Naive thymus-derived CD4-positive, alpha-beta T cell (primary cell): Measurements from ENCODE around the gene HIP1R. TPM values are rescaled to one million over a fixed set of nuclear protein-coding genes. Genes with fewer than 3 reads are reported as not detected.

Experiments
- ATAC-seq: fragments of 150-1000 bp; cut with Tn5 transposase; 2 replicates; pipeline ENCODE4 v1.10.0; 2021; ENCODE audit warnings: mild to moderate bottlenecking, moderate library complexity
- CTCF ChIA-PET: fragments of 350-600 bp; sonication (Branson Sonifier 250); formaldehyde crosslinking; loops from one replicate; lab custom pipeline; 2021; ENCODE audit warnings: antibody characterized with exemption; lab: Charles Lee
- POLR2A ChIA-PET: fragments of 350-600 bp; sonication (Branson Sonifier 250); formaldehyde crosslinking; loops from one replicate; lab custom pipeline; 2021; ENCODE audit warnings: antibody characterized with exemption, inconsistent platforms; lab: Charles Lee
- DNase-seq, 9 donors: peaks; one replicate each; pipeline versions ENCODE4 v3.0.0 to v3.0.0-alpha.2; 2020 to 2022; ENCODE audit warnings: mixed read lengths in 1 of 9
- H3K27ac ChIP-seq: one replicate; pipeline ENCODE4 v1.7.0; 2013; ENCODE audit warnings: mild to moderate bottlenecking, low read depth, low read length, moderate library complexity
- H3K27me3 ChIP-seq, 2 donors: one replicate each; pipeline ENCODE4 v1.7.0; 2013; ENCODE audit warnings: low read length in 2 of 2, mild to moderate bottlenecking in 2 of 2, moderate library complexity in 2 of 2; ENCODE audit not compliant: control insufficient read depth in 2 of 2, insufficient read depth in 2 of 2
- H3K36me3 ChIP-seq, 3 experiments: 1 replicate in 2 of 3; 2 replicates in 1 of 3; pipeline ENCODE4 v1.7.0; 2013; ENCODE audit warnings: low read length in 3 of 3, mild to moderate bottlenecking in 3 of 3, moderate library complexity in 1 of 3; ENCODE audit not compliant: insufficient read depth in 3 of 3, control insufficient read depth in 2 of 3
- H3K4me1 ChIP-seq, 2 donors: one replicate each; pipeline ENCODE4 v1.7.0; 2013; ENCODE audit warnings: low read length in 2 of 2, mild to moderate bottlenecking in 2 of 2, moderate library complexity in 1 of 2; ENCODE audit not compliant: control insufficient read depth in 2 of 2, insufficient read depth in 2 of 2
- H3K4me3 ChIP-seq: 2 replicates; pipeline ENCODE4 v1.7.0; 2013; ENCODE audit warnings: mild to moderate bottlenecking, low read length
- H3K9me3 ChIP-seq, 3 experiments: 1 replicate in 2 of 3; 2 replicates in 1 of 3; pipeline ENCODE4 v1.7.0; 2013; ENCODE audit warnings: low read length in 3 of 3; ENCODE audit not compliant: control insufficient read depth in 2 of 3
- H3K27ac Mint-ChIP-seq, 9 donors: one replicate each; pipeline ENCODE4 v1.8.0; 2020 to 2022; ENCODE audit warnings: mixed read lengths in 9 of 9, mild to moderate bottlenecking in 8 of 9, moderate library complexity in 5 of 9, inconsistent platforms in 2 of 9
- H3K27me3 Mint-ChIP-seq, 5 donors: one replicate each; pipeline ENCODE4 v1.8.0; 2021 to 2022; ENCODE audit warnings: mixed read lengths in 5 of 5, mild to moderate bottlenecking in 1 of 5
- H3K36me3 Mint-ChIP-seq, 5 donors: one replicate each; pipeline ENCODE4 v1.8.0; 2020 to 2022; ENCODE audit warnings: mixed read lengths in 5 of 5, mild to moderate bottlenecking in 3 of 5, inconsistent platforms in 1 of 5
- H3K4me1 Mint-ChIP-seq, 7 donors: one replicate each; pipeline ENCODE4 v1.8.0; 2020 to 2022; ENCODE audit warnings: mixed read lengths in 7 of 7, mild to moderate bottlenecking in 3 of 7, inconsistent platforms in 1 of 7
- H3K4me3 Mint-ChIP-seq, 10 donors: one replicate each; pipeline ENCODE4 v1.8.0; 2020 to 2022; ENCODE audit warnings: mild to moderate bottlenecking in 10 of 10, mixed read lengths in 10 of 10, moderate library complexity in 6 of 10, inconsistent platforms in 2 of 10
- H3K9me3 Mint-ChIP-seq, 11 donors: one replicate each; pipeline ENCODE4 v1.8.0; 2020 to 2022; ENCODE audit warnings: mixed read lengths in 11 of 11, mild to moderate bottlenecking in 4 of 11, inconsistent platforms in 1 of 11, moderate library complexity in 1 of 11
- intact Hi-C, 2 donors: fragments of 100-400 bp; cut with micrococcal nuclease; formaldehyde crosslinking; loops; one replicate each; pipeline ENCODE4 v1.15.1; 2023
- polyA plus RNA-seq, 2 donors: library from polyadenylated mRNA; unstranded; fragments of 300-500 nt; fragmentation: Illumina TruSeq; gene quantifications; one replicate each; pipeline ENCODE4 v1.2.3, GENCODE V29; 2021
- total RNA-seq, 6 experiments: library from RNA in 5 of 6; stranded (reverse) in 5 of 6; gene quantifications; 1 replicate in 5 of 6; 2 replicates in 1 of 6; pipeline ENCODE4 v1.2.3 and lab custom pipeline; 2021 to 2026

HIP1R gene
- total and polyA plus RNA-seq, 7 experiments from 2014 or later = 7.0 to 162 (median 87.2) TPM

DNA sequence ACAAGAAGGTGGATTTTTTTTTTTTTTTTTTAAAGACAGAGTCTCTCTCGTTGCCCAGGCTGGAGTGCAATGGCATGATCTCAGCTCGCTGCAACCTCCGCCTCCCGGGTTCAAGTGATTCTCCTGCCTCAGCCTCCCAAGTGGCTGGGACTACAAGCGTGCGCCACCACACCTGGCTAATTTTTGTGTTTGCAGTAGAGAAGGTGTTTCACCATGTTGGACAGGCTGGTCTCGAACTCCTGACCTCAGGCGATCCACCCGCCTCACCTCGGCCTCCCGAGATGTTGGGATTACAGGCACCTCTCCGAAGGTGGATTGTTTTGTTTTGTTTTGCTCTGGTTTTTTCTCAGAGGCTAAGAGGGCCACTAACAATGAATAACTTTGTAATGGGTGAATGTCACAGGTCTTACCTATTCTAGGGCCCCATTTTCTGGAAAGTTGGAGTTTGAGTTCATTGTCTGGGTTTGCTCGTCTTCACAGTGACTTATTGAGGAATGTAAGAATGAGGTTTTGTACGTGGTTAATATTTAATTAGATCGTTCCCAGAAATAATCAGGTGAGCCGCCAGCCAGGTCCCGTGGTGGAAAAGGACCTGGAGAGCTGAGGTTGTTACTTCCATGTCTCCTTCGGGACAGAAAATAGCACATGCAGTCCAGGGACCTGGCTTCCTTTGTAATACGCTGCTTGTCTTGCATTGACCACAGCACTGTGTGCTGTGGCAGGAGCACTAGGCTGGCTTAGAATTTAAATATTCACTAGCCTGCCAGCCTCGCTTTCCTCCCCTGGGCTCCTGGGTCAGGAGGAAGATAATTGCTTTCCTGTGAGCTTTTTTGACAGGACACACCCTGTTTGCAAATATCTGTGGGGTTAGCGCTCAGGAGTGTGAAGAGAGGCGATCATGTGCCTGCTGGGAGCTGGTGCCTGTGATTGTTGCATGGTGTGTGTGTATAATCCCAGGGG lies 2.3 kb downstream of the HIP1R start:
- POLR2A ChIA-PET = interaction anchor here (0.6 to 1.6 kb wide), 3 partner anchors 19 to 598 kb away, joined by 3 to 5 read pairs (median 4); no protein-coding TSS in a partner anchor

DNA sequence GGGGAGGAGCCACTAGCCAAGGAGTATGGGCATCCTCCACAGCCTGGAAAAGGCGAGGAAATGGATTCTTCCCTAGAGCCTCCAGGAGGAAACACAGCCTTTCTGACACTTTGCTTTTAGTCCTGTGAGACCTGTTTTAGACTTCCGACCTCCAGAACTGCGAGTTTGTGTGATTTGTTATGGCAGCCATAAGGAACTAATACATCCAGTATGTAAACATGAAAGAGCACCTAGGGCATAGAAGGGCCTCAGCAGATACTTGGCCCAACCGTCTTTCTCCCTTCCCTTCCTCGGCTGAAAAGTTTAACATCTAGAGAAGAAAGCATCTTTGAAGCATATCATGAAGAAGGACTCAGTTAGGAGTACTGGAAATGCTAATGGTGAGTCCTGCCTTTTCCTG lies 3.6 kb downstream of the HIP1R start:
- H3K27ac Mint-ChIP-seq = peak overlapping the region in 8 of 9 donors; percentile 16 to 99 (median 76)
- peaks cover 0 to 13% of the 10 kb centered on the region in 2 donors for H3K4me1 ChIP-seq
- ChIA-PET POLR2A (interaction anchor here (0.6 kb wide), 1 partner anchor 229 kb away, joined by 3 read pairs; no protein-coding TSS in a partner anchor), CTCF (no interaction called here)
- no peaks in the 10 kb centered on the region for H3K9me3 ChIP-seq
- no peak overlapping the region for H3K4me3 ChIP-seq
- DNase-seq (no peak), ATAC-seq (no peak)
- H3K9me3 Mint-ChIP-seq = peaks cover 0 to 3% (median 0%) of the 10 kb centered on the region in 11 donors
- H3K27me3 Mint-ChIP-seq = peaks cover 0 to 14% (median 0%) of the 10 kb centered on the region in 5 donors
- peak overlapping the region in 1 of 10 donors; percentile 28 for H3K4me3 Mint-ChIP-seq
- intact Hi-C loops = loop anchor here (5.0 kb wide), 2 partner anchors 33 to 47 kb away; no protein-coding TSS in a partner anchor
- H3K36me3 ChIP-seq = peaks cover 0 to 16% (median 0%) of the 10 kb centered on the region in 3 experiments
- peak overlapping the region; percentile 9 for H3K27ac ChIP-seq
- no peaks in the 10 kb centered on the region for H3K27me3 ChIP-seq
- H3K4me1 Mint-ChIP-seq = peaks cover 30 to 67% (median 62%) of the 10 kb centered on the region in 7 donors
- H3K36me3 Mint-ChIP-seq = peaks cover 0 to 13% (median 3%) of the 10 kb centered on the region in 5 donors

More for the DNA sequence above, 2.3 kb downstream of the HIP1R start:
- H3K4me3 Mint-ChIP-seq = peak overlapping the region; percentile 5 to 99 (median 96)
- no peaks in the 10 kb centered on the region for H3K27me3 ChIP-seq
- CTCF ChIA-PET = interaction anchor here (0.6 kb wide), 1 partner anchor 113 kb away, joined by 3 read pairs; no protein-coding TSS in a partner anchor
- peak overlapping the region; percentile 74 for H3K27ac ChIP-seq
- intact Hi-C loops = loop anchor here (2.0 to 5.0 kb wide), 3 partner anchors 35 to 85 kb away; partner anchors contain the start of gene DENR (in 1 of the 2)
- H3K4me3 ChIP-seq = peak overlapping the region; percentile 96
- no peak for DNase-seq
- ATAC-seq = no peak
- no peaks in the 10 kb centered on the region for H3K9me3 ChIP-seq
- H3K4me1 ChIP-seq = peaks cover 0 to 13% of the 10 kb centered on the region in 2 donors
- peaks cover 30 to 70% (median 67%) of the 10 kb centered on the region in 7 donors for H3K4me1 Mint-ChIP-seq
- H3K36me3 ChIP-seq = peaks cover 0 to 16% (median 0%) of the 10 kb centered on the region in 3 experiments
- peaks cover 0 to 13% (median 3%) of the 10 kb centered on the region in 5 donors for H3K36me3 Mint-ChIP-seq
- peaks cover 0 to 21% (median 0%) of the 10 kb centered on the region in 5 donors for H3K27me3 Mint-ChIP-seq
- peaks cover 0 to 3% (median 0%) of the 10 kb centered on the region in 11 donors for H3K9me3 Mint-ChIP-seq
- peak overlapping the region in 8 of 9 donors; percentile 94 to 100 (median 97) for H3K27ac Mint-ChIP-seq

- H3K27ac ChIP-seq = no peak overlapping the region
- intact Hi-C loops = loop anchor here (5.0 kb wide), 2 partner anchors 32 to 48 kb away; no protein-coding TSS in a partner anchor
- no peak for DNase-seq
- peak overlapping the region in 6 of 9 donors; percentile 1 to 76 (median 44) for H3K27ac Mint-ChIP-seq
- CTCF ChIA-PET = interaction anchor here (0.6 to 1.5 kb wide), 4 partner anchors 44 to 113 kb away, joined by 3 to 4 read pairs (median 3); no protein-coding TSS in a partner anchor
- H3K9me3 ChIP-seq = no peaks in the 10 kb centered on the region
- H3K4me1 Mint-ChIP-seq = peaks cover 20 to 61% (median 56%) of the 10 kb centered on the region in 7 donors
- peak overlapping the region in 1 of 10 donors; percentile 9 for H3K4me3 Mint-ChIP-seq
- peaks cover 0 to 3% (median 0%) of the 10 kb centered on the region in 11 donors for H3K9me3 Mint-ChIP-seq
- POLR2A ChIA-PET = interaction anchor here (0.8 to 0.9 kb wide), 2 partner anchors 16 to 57 kb away, joined by 3 to 4 read pairs; no protein-coding TSS in a partner anchor
- peaks cover 0 to 22% (median 0%) of the 10 kb centered on the region in 3 experiments for H3K36me3 ChIP-seq
- no peaks in the 10 kb centered on the region for H3K27me3 ChIP-seq
- ATAC-seq = no peak
- peaks cover 0 to 13% (median 0%) of the 10 kb centered on the region in 5 donors for H3K36me3 Mint-ChIP-seq
- H3K4me1 ChIP-seq = peaks cover 0 to 13% of the 10 kb centered on the region in 2 donors
- H3K4me3 ChIP-seq = no peak overlapping the region
- H3K27me3 Mint-ChIP-seq = peaks cover 0 to 5% (median 0%) of the 10 kb centered on the region in 5 donors
Measured at GRCh38 chr12:122839907-122840554, 4.8 kb downstream of the HIP1R start.

GRCh38 chr12:122840580-122841513 lies 5.6 kb downstream of the HIP1R start:
- POLR2A ChIA-PET = interaction anchor here (0.8 to 0.9 kb wide), 2 partner anchors 15 to 56 kb away, joined by 3 to 4 read pairs; no protein-coding TSS in a partner anchor
- H3K36me3 ChIP-seq = peaks cover 0 to 24% (median 0%) of the 10 kb centered on the region in 3 experiments
- H3K4me1 Mint-ChIP-seq = peaks cover 20 to 61% (median 56%) of the 10 kb centered on the region in 7 donors

DNA sequence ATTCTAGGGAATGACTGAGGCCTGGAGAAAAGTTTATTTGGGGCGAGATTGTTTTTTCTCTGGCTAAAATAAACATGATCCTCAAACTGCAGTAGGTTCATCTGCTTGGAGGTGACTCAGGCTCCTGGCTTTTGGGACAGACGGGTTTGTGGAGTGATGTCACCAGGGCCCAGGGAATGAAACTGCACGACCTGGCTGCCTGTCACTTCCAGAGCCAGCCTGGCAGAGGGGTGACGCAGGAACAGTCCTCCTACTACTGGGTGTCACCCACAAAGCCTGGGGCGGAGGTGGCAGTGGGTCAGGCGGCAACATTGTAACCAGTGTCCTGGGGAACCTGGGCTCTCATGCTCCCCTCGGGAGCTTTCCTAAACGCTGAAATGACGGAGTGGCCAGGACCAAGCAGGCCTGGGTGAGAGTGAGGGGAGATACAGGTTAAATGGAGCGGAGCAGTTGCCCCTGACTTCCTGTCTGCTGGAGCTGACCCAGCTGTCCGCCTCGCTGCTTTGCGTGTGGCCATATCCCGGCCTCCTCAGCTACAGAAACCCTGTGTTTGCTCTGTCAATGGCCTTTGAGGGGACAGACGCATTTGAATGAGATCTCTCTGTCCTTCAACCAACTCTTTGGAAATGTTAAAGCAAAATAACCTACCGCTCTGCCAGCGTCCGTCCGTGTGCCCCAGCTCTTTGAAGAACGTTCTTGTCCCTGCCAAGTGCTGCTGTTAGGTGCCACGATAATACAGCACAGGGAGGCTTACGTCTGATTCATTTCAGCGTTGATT lies 6.5 kb downstream of the HIP1R start:
- Mint-ChIP-seq H3K36me3 (peaks cover 0 to 13% (median 0%) of the 10 kb centered on the region in 5 donors), H3K27ac (peak overlapping the region in 3 of 9 donors; percentile 32 to 47 (median 41)), H3K4me1 (peaks cover 14 to 54% (median 49%) of the 10 kb centered on the region in 7 donors), H3K9me3 (no peaks in the 10 kb centered on the region), H3K27me3 (no peaks in the 10 kb centered on the region), H3K4me3 (no peak overlapping the region)
- peaks cover 0 to 12% of the 10 kb centered on the region in 2 donors for H3K4me1 ChIP-seq
- peaks cover 0 to 18% (median 0%) of the 10 kb centered on the region in 3 experiments for H3K36me3 ChIP-seq
- no peaks in the 10 kb centered on the region for H3K9me3 ChIP-seq
- POLR2A ChIA-PET = interaction anchor here (0.7 kb wide), 1 partner anchor 610 kb away, joined by 3 read pairs; no protein-coding TSS in a partner anchor
- ATAC-seq (no peak), DNase-seq (no peak)
- no peak overlapping the region for H3K27ac ChIP-seq
- CTCF ChIA-PET = interaction anchor here (0.7 kb wide), 1 partner anchor 477 kb away, joined by 3 read pairs; no protein-coding TSS in a partner anchor
- H3K27me3 ChIP-seq = no peaks in the 10 kb centered on the region
- H3K4me3 ChIP-seq = no peak overlapping the region
- intact Hi-C loops = no loop called here

More at GRCh38 chr12:122840580-122841513, 5.6 kb downstream of the HIP1R start:
- Histone ChIP-seq H3K9me3 (no peaks in the 10 kb centered on the region), H3K27me3 (no peaks in the 10 kb centered on the region), H3K4me1 (peaks cover 0 to 13% of the 10 kb centered on the region in 2 donors), H3K4me3 (no peak overlapping the region), H3K27ac (no peak overlapping the region)
- peaks cover 0 to 3% (median 0%) of the 10 kb centered on the region in 11 donors for H3K9me3 Mint-ChIP-seq
- no peak overlapping the region for H3K4me3 Mint-ChIP-seq
- ATAC-seq (no peak), DNase-seq (no peak)
- CTCF ChIA-PET = interaction anchor here (0.6 to 1.5 kb wide), 3 partner anchors 44 to 50 kb away, joined by 3 to 4 read pairs (median 3); no protein-coding TSS in a partner anchor
- H3K27me3 Mint-ChIP-seq = peaks cover 0 to 5% (median 0%) of the 10 kb centered on the region in 5 donors
- intact Hi-C loops = no loop called here
- H3K36me3 Mint-ChIP-seq = peaks cover 0 to 13% (median 0%) of the 10 kb centered on the region in 5 donors
- H3K27ac Mint-ChIP-seq = peak overlapping the region in 6 of 9 donors; percentile 31 to 76 (median 45)
